ENCODE data around the gene ASB15. TPM values are rescaled to one million over a fixed set of nuclear protein-coding genes. Genes with fewer than 3 reads are reported as not detected.
A peak's percentile ranks its signal among the peaks of the same experiment; 100 is the strongest.
"Not testable (repeated sequence)": the region's sequence is repeated elsewhere in the genome, so short reads cannot be mapped to it uniquely, and the experiment has no call there.

The ASB15 gene
- total RNA-seq, 3 donors from 2014 or later: 0.15 TPM; not detected in 2

DNA sequence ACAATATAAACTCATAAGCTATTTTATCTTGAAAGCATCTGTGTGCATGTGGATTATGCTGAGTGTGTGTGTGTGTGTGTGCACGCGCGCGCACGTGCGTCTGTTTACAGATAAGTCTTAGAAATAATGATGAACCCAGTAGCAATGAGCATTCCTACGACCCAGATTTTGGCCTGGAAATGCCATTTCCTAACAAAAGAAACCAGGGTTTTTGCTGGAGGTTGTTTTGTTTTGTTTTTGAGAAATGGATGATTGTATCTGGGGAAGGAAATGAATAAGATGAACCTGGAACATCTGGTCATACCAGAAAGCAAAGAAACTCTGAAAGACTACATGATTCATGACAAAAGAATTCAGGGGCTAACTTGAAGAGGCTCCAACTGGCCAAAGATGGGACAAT, 31.9 kb downstream of the ASB15 start:
- TF ChIP-seq POLR2A (IDR thresholded peaks at IDR 0.05) (no peak), POLR2AphosphoS5 (IDR thresholded peaks at IDR 0.05) (no peak)
- TF ChIP-seq, protein P1, sequence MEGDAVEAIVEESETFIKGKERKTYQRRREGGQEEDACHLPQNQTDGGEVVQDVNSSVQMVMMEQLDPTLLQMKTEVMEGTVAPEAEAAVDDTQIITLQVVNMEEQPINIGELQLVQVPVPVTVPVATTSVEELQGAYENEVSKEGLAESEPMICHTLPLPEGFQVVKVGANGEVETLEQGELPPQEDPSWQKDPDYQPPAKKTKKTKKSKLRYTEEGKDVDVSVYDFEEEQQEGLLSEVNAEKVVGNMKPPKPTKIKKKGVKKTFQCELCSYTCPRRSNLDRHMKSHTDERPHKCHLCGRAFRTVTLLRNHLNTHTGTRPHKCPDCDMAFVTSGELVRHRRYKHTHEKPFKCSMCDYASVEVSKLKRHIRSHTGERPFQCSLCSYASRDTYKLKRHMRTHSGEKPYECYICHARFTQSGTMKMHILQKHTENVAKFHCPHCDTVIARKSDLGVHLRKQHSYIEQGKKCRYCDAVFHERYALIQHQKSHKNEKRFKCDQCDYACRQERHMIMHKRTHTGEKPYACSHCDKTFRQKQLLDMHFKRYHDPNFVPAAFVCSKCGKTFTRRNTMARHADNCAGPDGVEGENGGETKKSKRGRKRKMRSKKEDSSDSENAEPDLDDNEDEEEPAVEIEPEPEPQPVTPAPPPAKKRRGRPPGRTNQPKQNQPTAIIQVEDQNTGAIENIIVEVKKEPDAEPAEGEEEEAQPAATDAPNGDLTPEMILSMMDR (IDR thresholded peaks at IDR 0.05): no peak
- Histone ChIP-seq H3K27me3 (no peaks in the 10 kb centered on the region), H3K4me3 (no peak overlapping the region), H3K36me3 (no peaks in the 10 kb centered on the region), H3K4me1 (no peaks in the 10 kb centered on the region), H3K9me3 (no peaks in the 10 kb centered on the region), H3K27ac (no peak overlapping the region)
- intact Hi-C loops (cut with DNase I; ENCODE audit: low total_unique reads): no loop called here
- DNase-seq (ENCODE audit: low spot score in 2 of 2): no peak

- H3K4me3 ChIP-seq; DNase-seq (ENCODE audit: low spot score in 2 of 2); H3K27ac ChIP-seq; intact Hi-C loops (cut with DNase I; ENCODE audit: low total_unique reads); H3K4me1 ChIP-seq; H3K9me3 ChIP-seq; H3K36me3 ChIP-seq; H3K27me3 ChIP-seq: not testable (repeated sequence)
Measured at GRCh38 chr7:123634011-123634573, 32.5 kb downstream of the ASB15 start.

DNA sequence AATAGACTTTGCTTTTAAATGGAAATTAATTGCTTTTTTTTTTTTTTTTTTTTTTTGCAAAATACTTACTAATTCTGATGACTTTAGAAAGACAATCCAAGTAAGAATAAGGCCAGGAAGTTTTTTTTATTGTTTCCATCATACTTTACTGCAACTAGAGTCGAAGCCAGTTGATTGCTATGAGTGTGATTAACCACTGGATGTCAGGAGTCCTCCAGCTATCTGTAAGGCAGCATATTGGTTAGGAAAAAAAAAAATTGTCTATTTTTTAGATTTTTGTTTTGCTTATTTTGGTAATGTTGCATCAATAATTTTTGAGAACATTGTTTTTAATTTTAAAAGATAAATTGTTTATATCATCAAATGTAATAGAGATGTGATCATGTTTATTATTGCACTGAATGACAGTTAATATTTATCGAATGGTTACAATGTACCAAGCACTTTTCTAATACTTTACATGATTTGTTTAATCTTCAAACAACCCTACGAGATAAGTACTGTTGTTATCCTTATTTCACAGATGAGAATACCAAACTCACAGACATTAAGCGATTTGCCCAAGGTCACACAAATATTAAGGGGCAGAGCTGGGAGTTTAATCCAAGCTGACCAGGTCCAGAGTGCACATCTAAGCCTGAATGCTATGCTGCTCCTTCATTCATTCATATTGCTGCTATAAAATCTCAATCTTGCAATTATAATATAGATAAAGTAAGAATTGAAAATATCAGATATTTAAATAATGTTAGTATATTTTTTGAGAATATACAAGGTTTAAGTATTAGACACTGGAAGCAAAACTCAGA, 34.1 kb downstream of the ASB15 start:
- H3K36me3 ChIP-seq: no peaks in the 10 kb centered on the region
- H3K9me3 ChIP-seq: no peaks in the 10 kb centered on the region
- no peak overlapping the region for H3K4me3 ChIP-seq
- TF ChIP-seq, protein P1 (IDR thresholded peaks at IDR 0.05): peak in 1 of 3 donors; percentile 34
- no peak for TF ChIP-seq POLR2AphosphoS5 (IDR thresholded peaks at IDR 0.05)
- H3K27me3 ChIP-seq: no peaks in the 10 kb centered on the region
- no peak overlapping the region for H3K27ac ChIP-seq
- DNase-seq (ENCODE audit: low spot score in 2 of 2): no peak
- H3K4me1 ChIP-seq: no peaks in the 10 kb centered on the region
- intact Hi-C loops (cut with DNase I; ENCODE audit: low total_unique reads): no loop called here

DNA sequence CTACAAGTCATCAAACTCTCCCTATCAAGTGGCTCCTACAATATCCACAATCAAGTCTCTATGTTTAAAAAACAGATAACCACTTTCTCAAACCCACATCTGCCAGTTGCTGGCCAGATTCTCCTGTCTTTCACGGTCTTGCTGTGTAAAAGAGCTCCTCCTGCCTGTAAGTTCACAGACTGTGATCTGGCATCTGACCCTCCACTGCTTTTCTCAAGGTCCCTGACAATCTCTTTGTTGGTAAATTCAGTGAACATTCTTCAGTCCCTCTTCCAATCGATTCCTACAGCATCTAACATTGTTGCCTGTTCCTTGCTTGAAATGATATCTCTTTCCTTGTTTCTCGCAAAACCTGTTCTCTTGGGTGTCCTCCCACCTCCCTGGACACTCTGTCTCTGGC, 35.6 kb downstream of the ASB15 start:
- Histone ChIP-seq H3K27ac (no peak overlapping the region), H3K4me1 (no peaks in the 10 kb centered on the region), H3K4me3 (no peak overlapping the region), H3K27me3 (no peaks in the 10 kb centered on the region), H3K9me3 (no peaks in the 10 kb centered on the region), H3K36me3 (no peaks in the 10 kb centered on the region)
- TF ChIP-seq POLR2A (IDR thresholded peaks at IDR 0.05): no peak
- TF ChIP-seq POLR2AphosphoS5 (IDR thresholded peaks at IDR 0.05): no peak
- TF ChIP-seq, protein P1 (IDR thresholded peaks at IDR 0.05): no peak
- intact Hi-C loops (cut with DNase I; ENCODE audit: low total_unique reads): no loop called here
- DNase-seq (ENCODE audit: low spot score in 2 of 2): no peak

- H3K36me3 ChIP-seq: no peaks in the 10 kb centered on the region
- intact Hi-C loops (cut with DNase I; ENCODE audit: low total_unique reads): no loop called here
- no peaks in the 10 kb centered on the region for H3K27me3 ChIP-seq
- no peak for DNase-seq (ENCODE audit: low spot score in 2 of 2)
- H3K4me1 ChIP-seq: no peaks in the 10 kb centered on the region
- H3K27ac ChIP-seq: no peak overlapping the region
- no peak overlapping the region for H3K4me3 ChIP-seq
- TF ChIP-seq POLR2A (IDR thresholded peaks at IDR 0.05): no peak
- TF ChIP-seq POLR2AphosphoS5 (IDR thresholded peaks at IDR 0.05): no peak
- TF ChIP-seq, protein P1 (IDR thresholded peaks at IDR 0.05): no peak
- H3K9me3 ChIP-seq: no peaks in the 10 kb centered on the region
Measured at GRCh38 chr7:123637878-123638277, 36.3 kb downstream of the ASB15 start.
